ENCODE measurements around the gene B3GNT7. TPM values are rescaled to one million over a fixed set of nuclear protein-coding genes. Genes with fewer than 3 reads are reported as not detected.
"Not testable (repeated sequence)": the region's sequence is repeated elsewhere in the genome, so short reads cannot be mapped to it uniquely, and the experiment has no call there.

The B3GNT7 gene
- total RNA-seq, 1 donor from 2014 or later: 1.6 TPM

DNA sequence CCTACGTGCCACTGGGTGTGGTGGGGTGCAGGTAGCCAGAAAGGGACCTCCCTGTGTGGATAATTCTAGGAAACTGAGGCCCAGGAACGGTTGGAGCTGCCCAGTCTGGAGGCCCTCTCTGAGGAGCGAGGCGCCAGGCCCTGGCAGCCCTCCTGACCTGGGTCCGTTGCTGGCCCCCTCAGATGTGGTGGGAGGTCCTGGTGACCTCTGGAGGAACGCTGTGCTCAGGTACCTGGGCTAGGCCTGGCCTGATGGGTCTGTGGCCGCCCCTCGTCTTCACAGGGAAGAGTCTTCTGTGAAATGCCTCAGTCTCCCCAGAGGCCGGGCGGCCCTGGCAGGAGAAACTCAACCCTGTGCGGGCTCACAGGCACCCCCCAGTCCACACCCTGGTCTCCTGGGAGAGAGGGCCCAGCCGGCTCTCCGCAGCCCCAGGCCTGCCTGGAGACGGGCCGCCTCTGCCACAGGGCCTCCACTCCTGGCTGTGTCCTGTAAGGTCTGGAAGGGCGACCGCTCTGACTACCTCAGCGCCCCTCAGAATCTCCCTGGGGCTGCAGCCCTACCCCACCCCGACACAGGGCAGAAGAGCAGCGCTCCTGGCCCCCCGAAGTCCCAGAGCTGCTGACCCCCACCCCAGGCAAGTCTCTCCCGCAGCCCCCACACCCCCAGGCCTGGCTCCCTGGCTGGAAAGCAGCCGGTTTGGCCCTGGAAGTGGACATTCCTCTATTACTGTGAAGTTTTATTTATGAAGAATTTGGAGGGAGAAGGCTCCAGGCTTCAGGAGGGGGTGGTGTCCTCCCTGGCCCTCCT lies 3.7 kb downstream of the B3GNT7 start:
- ATAC-seq: no peak
- no peak for DNase-seq (ENCODE audit: low spot score)

DNA sequence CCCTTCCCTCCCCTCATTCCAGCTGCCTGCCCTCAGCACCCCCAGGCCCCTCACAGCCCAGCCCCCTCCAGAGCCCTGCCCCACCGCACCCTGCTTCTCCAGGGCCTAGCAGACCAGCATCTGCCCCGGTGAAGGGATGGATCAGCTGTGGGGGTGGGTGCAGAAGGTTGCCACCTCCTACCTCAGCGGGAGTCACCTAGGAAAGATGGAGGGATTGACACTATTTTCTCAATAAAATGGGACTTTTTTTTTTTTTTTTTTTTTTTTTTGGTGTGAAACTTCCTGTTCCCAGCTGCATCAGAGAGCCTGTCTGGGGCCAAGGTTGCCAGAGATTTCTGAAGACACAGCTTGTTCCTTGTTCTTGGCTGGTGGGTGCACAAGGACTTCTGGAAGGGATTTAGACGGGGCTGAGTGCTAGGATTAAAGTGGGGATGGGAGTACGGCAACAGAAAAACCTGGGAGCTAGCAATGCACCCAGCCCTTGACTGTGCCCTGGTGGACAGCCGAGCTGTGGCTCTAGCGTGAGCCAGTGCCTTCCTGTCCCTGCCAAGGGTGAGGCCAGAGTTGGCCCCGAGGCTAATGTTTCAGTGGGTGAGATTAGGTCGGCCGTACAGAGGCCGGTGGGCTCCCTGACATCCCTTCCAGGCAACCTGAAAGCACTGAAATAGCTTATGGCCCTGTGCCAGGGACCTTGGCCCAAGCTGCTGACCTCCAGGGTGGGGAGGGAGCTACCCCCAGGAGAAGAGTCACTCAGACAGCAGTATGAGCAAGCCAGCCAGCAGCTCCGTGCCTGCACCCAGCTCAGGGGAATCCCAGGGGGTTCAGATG lies 4.6 kb downstream of the B3GNT7 start:
- peak; percentile 67 for DNase-seq (ENCODE audit: low spot score)

DNA sequence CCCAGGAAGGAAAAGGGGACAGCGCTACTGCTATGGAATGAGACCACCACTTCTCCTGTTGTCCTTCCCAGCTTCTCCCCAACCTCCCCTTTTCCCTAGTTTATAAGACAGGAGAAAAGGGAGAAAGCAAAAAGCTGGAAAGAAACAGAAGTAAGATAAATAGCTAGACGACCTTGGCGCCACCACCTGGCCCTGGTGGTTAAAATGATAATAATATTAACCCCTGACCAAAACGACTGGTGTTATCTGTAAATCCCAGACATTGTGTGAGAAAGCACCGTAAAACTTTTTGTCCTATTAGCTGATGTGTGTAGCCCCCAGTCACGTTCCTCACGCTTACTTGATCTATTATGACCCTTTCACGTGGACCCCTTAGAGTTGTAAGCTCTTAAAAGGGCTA lies 5.2 kb downstream of the B3GNT7 start:
- peak; percentile 62 for ATAC-seq
- DNase-seq (ENCODE audit: low spot score): not testable (repeated sequence)

More for the DNA sequence above, 4.6 kb downstream of the B3GNT7 start:
- peak; percentile 97 for ATAC-seq

DNA sequence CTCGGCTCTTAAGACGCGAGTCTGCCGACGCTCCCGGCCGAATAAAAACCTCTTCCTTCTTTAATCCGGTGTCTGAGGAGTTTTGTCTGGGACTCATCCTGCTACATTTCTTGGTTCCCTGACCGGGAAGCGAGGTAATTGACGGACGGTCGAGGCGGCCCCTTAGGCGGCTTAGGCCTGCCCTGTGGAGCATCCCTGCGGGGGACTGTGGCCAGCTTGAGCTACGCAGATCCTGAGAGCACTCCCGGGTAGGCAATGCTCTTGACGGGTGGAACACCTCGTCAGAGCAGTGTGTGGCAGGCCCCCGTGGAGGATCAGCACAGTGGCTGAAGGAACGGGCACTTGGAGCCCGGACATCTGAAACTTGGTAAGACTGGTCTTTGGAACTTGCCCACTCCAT lies 5.6 kb downstream of the B3GNT7 start:
- not testable (repeated sequence) for ATAC-seq; DNase-seq (ENCODE audit: low spot score)

DNA sequence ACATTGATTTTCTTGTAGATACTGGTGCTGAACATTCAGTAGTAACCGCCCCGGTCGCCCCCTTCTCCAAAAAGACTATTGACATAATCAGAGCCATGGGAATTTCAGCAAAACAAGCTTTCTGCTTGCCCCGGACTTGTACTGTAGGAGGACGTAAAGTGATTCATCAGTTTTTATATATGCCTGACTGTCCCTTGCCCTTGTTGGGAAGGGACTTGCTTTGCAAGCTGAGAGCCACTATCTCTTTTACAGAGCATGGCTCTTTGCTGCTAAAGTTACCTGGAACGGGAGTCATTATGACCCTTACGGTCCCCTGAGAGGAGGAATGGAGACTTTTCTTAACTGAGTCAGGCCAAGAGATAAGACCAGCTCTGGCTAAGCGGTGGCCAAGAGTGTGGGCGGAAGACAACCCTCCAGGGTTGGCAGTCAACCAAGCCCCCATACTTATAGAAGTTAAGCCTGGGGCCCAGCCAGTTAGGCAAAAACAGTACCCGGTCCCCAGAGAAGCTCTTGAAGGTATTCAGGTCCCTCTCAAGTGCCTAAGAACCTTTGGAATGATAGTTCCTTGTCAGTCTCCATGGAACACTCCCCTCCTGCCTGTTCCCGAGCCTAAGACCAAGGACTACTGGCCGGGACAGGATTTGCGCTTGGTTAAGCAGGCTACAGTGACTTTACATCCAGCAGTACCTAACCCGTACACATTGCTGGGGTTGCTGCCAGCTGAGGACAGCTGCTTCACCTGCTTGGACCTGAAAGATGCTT lies 8.1 kb downstream of the B3GNT7 start:
- DNase-seq (ENCODE audit: low spot score); ATAC-seq: not testable (repeated sequence)

DNA sequence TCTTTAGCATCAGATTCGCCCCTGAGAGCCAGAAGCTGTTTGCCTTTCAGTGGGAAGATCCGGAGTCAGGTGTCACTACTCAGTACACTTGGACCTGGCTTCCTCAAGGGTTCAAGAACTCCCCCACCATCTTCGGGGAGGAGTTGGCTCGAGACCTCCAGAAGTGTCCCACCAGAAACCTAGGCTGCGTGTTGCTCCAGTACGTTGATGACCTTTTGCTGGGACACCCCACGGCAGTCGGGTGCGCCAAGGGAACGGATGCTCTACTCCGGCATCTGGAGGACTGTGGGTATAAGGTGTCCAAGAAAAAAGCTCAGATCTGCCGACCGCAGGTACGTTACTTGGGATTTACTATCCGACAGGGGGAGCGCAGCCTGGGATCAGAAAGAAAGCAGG lies 8.7 kb downstream of the B3GNT7 start:
- ATAC-seq; DNase-seq (ENCODE audit: low spot score): not testable (repeated sequence)

DNA sequence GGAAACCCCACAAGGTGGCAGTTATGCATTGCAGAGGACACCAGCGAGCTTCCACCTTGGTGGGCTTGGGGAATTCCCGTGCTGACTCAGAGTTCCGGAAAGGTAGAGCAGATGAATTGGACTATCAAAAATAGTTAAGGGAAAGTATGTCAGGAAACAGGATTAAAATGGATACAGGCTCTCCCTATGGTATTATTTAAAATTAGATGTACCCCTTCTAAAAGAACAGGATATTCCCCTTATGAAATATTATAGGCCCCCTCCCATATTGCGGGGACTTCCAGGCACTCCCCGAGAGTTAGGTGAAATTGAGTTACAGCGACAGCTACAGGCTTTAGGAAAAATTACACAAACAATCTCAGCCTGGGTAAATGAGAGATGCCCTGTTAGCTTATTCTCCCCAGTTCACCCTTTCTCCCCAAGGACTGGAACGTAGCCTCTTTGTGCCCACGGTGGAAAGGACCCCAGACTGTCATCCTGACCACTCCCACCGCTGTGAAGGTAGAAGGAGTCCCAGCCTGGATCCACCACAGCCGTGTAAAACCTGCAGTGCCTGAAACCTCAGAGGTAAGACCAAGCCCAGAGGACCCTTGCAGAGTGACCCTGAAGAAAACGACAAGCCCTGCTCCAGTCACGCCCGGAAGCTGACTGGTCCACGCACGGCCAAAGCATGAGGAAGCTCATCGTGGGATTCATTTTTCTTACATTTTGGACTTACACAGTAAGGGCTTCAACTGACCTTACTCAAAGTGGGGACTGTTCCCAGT lies 10.3 kb downstream of the B3GNT7 start:
- not testable (repeated sequence) for DNase-seq (ENCODE audit: low spot score); ATAC-seq

DNA sequence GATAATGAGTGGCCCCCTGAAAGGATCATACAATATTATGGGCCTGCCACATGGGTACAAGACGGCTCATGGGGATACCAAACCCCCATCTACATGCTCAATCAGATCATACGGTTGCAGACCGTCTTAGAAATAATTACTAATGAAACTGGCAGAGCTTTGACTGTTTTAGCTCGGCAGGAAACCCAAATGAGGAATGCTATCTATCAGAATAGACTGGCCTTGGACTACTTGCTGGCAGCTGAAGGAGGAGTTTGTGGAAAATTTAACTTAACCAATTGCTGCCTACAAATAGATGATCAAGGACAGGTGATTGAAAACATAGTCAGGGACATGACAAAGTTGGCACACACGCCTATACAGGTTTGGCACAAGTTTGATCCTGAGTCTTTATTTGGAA lies 12.2 kb downstream of the B3GNT7 start:
- ATAC-seq; DNase-seq (ENCODE audit: low spot score): not testable (repeated sequence)

DNA sequence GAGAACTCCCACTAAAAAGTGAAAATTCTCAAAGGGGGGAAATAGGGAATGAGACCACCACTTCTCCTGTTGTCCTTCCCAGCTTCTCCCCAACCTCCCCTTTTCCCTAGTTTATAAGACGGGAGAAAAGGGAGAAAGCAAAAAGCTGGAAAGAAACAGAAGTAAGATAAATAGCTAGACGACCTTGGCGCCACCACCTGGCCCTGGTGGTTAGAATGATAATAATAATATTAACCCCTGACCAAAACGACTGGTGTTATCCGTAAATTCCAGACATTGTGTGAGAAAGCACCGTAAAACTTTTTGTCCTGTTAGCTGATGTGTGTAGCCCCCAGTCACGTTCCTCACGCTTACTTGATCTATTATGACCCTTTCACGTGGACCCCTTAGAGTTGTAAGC lies 12.8 kb downstream of the B3GNT7 start:
- not testable (repeated sequence) for ATAC-seq; DNase-seq (ENCODE audit: low spot score)

DNA sequence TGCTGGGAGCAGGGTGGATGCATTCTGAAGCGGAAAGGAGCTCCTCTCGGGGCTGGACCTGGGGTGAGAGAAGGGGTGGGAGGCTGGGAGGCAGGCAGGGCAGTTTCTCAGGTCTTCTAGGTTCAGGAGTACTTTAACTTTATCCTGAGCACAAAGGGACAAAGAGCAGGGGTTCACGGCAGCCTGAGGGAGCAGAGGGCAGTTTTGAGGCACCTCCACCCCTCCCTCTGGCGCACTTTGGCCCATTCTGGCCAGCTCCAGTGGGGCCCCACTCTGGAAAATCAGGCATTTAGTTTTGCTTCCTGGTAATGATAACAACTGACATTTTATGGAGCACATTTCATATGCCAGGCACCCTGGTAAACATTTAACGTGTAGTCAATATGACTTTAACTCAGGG lies 14.3 kb downstream of the B3GNT7 start:
- no peak for DNase-seq (ENCODE audit: low spot score)
- no peak for ATAC-seq

DNA sequence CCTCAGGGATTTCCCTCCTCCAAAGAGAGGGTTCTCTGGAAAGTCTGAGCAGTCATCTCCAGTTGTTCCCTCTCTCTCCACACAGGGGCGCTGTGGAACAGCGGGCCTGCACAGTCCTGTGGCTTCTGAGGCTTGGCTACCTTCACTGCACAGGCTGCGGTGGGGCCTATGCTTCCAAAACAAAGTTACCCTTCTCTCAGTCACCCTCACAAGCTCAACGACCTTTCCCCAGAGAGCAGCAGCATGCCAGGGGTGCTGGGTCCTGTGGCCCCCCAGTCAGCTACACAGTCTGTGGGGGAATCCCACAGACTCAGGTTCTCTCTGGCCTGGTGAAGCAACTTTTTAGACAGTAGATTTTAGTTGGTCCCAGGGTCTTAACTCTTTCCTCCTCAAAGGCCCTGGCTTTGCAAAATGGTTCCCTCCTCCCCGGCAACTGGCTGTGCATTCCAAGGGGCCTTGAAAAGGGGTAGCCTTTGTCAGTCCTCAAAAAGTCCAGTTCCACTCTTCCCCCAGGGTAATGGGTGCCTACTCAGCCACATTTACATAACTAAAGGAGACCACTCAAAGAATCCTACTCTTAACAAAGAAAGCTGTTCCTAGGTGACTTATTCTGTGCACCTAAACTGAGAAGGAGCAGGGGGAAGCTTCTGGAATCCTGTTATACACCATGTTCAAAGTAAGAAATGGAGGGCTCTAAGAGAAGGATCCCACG lies 14.9 kb downstream of the B3GNT7 start:
- no peak for ATAC-seq
- DNase-seq (ENCODE audit: low spot score): no peak

DNA sequence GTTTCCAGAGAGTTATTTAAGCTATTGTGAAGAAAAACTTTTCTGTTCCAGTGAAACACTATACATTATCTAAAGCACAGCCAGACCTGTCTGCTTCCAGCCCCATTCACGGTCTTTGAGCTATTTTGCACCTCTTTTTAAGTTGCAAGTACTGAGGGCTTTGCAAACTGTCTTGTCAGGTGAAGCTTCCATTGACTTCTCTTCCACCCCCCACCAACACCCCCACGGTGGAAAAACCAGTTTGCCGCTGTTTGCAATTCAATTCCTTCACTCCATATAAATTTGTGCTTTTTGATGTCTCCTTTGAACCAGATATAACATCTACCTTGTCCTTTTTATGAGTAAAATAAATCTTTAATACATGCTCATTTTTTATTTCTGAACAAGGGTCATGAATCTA lies 15.7 kb downstream of the B3GNT7 start:
- no peak for ATAC-seq
- no peak for DNase-seq (ENCODE audit: low spot score)

DNA sequence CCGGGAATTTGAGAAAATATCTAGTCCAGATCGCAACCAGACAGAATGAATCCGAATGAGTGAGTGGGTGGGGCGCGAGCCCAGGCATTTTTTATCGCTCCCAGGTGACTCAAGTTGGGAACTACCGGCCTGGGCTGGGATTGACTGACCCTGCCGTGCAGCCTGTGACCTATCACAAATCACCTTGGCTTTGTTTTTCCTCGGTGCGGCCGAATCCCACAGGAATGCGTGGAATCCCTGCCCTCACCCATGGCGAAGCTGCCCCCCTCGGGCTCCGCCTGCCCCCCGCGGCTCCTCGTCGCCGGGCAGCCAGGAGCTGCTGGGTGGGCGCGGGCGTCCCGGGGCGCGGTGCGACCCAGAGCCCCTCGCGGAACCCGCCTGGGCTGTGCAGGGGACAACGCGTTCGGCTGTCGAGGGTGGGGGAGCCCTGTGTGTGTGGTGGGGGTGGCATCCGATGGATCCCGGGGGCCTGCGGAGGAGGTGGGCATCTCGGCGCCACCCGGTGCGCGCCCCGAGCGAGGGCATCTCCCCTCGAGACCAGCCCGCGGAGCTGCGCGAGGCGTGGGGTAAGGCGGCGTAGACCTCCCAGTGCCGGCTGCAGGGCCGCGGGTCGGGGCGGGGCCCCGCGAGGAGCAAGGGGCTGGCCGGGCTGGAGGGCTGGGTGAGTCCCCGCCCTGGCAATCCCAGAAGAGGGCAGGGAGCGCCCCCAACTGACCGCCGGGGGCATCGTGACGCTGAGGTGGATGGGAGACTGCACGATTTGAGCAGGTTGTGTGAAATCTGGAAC lies 16.5 kb downstream of the B3GNT7 start:
- peak; percentile 74 for DNase-seq (ENCODE audit: low spot score)
- peak; percentile 81 for ATAC-seq

DNA sequence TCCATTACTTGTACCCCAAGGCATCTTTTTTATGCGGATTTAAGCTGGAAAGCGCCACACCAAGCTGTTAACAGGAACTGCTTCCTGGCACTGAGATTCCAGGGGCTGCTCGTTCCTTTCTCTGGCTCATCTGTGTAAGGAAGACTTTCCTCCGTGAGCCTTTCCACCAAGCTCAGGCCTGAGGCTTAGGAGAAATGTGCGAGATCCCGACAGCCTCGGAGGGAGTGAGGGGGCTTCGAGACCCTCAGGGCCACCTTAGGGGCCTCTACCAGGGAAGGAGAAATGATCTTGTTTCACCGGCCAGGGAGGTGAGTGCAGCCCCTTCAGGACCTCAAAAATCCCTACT lies 17.1 kb downstream of the B3GNT7 start:
- ATAC-seq: no peak
- no peak for DNase-seq (ENCODE audit: low spot score)

DNA sequence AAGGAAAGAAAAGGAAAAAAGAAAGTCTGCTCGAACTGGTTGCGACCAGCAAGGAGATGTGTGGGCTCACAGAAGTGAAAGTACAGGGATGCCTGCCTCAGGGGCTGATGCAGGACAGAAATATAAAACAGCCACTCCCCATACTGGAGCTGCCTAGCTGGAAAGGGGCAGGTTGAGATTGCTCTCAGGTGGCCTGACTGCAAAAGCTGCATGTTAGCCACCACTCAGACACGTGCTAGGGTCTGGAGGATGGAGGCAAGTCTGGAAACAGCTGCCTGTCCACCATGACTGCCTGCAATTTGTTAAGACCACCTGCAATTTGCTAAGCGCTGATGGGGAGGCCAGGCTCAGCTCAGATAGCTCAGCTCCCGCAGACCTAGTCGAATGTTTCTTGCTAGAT lies 17.9 kb downstream of the B3GNT7 start:
- DNase-seq (ENCODE audit: low spot score) (no peak), ATAC-seq (no peak)

DNA sequence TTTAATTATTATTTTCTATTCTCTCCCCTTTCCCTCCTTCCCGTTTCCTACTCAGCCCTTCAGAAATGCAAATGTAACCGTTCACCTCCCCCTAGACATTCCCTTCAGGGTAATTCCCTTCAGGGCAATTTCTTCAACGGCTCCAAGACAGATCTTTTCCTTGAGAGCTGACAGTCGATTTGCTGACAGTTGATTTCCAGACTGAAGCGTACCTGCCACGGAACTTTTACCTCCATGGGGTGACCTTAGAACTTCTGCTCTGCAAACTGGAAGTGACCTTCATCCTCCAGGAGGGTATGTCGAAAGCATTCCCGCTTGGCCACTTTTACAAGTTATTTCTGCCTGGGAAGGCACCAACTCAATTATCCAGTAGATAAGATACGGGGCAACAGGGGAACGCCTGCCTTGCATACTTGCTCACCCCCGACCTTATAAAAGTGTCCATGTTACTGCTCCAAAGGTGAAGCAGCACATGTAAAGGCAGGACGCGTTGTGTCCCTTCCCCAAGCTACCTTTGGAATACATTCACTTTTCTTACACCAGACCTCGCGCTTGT lies 18.5 kb downstream of the B3GNT7 start:
- peak; percentile 84 for ATAC-seq

DNA sequence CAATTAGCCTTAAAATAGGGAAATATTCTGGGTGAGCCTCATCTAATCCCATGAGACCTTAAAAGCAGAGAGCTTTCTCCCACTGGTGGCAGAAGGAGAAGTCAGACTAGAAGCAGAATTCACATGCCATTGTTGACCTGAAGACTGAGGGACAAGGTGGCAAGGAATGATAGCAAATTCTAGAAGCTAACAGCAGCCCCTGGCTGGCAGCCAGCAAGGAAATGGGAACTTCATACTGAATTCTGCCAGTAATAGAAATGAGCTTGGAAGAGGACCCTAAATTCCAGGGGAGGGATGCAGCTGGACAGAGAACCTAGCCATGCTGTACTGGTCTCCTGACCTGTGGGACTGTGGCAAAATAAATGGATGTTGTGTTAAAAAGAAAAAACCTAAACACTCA lies 19.5 kb downstream of the B3GNT7 start:
- DNase-seq (ENCODE audit: low spot score) (no peak), ATAC-seq (no peak)

More for the DNA sequence above, 18.5 kb downstream of the B3GNT7 start:
- peak; percentile 65 for DNase-seq (ENCODE audit: low spot score)

DNA sequence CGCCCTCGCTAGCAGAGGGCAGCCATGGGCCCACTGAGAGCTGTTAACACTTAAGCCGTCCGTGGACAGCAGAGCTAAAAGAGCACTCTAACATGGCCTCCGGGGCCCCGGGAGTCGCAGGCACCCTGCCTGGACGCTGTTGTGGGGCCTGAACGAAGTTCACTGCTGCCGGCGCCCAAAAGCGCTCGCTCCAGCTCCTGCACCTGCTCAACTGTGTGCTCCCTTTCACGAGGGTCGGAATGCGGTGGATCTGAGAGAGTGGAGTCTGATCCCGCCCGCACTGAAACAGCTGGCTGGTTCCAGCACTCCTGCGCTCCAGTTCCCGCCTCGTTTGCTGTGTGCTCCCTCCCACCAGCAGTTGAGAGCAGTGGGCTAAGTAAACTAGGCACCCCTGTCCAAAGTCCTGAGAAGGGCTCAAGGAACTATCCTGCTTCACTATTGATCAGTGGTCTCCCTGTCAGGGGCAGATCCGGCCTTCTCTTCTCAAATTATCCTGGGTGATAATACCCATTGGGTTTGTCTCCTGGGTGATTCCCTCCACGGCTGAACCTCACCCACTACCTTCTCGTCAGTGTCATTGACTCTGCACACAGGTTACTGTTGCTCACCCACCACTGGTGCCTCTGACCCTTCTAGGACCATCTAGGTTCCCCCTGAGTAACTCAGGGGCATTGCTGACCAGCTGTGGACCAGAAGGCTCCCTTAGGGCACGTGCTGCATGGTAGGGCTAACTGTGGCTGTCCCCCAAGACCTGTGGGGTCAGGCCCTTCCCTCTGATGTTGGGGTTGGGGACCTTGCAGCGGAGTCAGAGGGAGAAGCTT lies 23.5 kb downstream of the B3GNT7 start:
- ATAC-seq (no peak), DNase-seq (ENCODE audit: low spot score) (no peak)
